Naive B cell (primary cell): ENCODE measurements around the gene PPP4R3A. TPM values are rescaled to one million over a fixed set of nuclear protein-coding genes. Genes with fewer than 3 reads are reported as not detected.

ENCODE experiments used
- ATAC-seq, 2 donors: fragments of 150-1000 bp; cut with Tn5 transposase; 2 replicates each; pipeline ENCODE4 v1.10.0; 2021; ENCODE audit warnings: low read depth in 2 of 2, mild to moderate bottlenecking in 2 of 2, moderate library complexity in 2 of 2
- DNase-seq: peaks from one replicate; pipeline ENCODE4 v3.0.0; 2022
- H3K27ac Mint-ChIP-seq, 6 donors: one replicate each; pipeline ENCODE4 v1.8.0; 2020 to 2022; ENCODE audit warnings: mild to moderate bottlenecking in 6 of 6, mixed read lengths in 6 of 6, moderate library complexity in 5 of 6, inconsistent platforms in 2 of 6
- H3K27me3 Mint-ChIP-seq, 3 donors: one replicate each; pipeline ENCODE4 v1.8.0; 2021 to 2022; ENCODE audit warnings: mixed read lengths in 3 of 3, mild to moderate bottlenecking in 1 of 3
- H3K36me3 Mint-ChIP-seq, 2 donors: one replicate each; pipeline ENCODE4 v1.8.0; 2020 to 2022; ENCODE audit warnings: mixed read lengths in 2 of 2, inconsistent platforms in 1 of 2, mild to moderate bottlenecking in 1 of 2
- H3K4me1 Mint-ChIP-seq, 3 donors: one replicate each; pipeline ENCODE4 v1.8.0; 2020 to 2022; ENCODE audit warnings: mixed read lengths in 3 of 3, inconsistent platforms in 1 of 3, mild to moderate bottlenecking in 1 of 3, moderate library complexity in 1 of 3
- H3K4me3 Mint-ChIP-seq, 8 donors: one replicate each; pipeline ENCODE4 v1.8.0; 2020 to 2022; ENCODE audit warnings: mild to moderate bottlenecking in 8 of 8, mixed read lengths in 8 of 8, moderate library complexity in 8 of 8, inconsistent platforms in 2 of 8
- H3K9me3 Mint-ChIP-seq, 7 donors: one replicate each; pipeline ENCODE4 v1.8.0; 2020 to 2022; ENCODE audit warnings: mixed read lengths in 7 of 7, mild to moderate bottlenecking in 5 of 7, inconsistent platforms in 2 of 7, moderate library complexity in 1 of 7
- polyA plus RNA-seq, 6 donors: library from polyadenylated mRNA; unstranded; fragments of 300-500 nt; fragmentation: Illumina TruSeq; gene quantifications; one replicate each; pipeline ENCODE4 v1.2.3, GENCODE V29; 2021; ENCODE audit warnings: low read depth in 6 of 6

Gene PPP4R3A
- polyA plus RNA-seq, 6 donors from 2014 or later, result 101 to 213 (median 115) TPM

DNA sequence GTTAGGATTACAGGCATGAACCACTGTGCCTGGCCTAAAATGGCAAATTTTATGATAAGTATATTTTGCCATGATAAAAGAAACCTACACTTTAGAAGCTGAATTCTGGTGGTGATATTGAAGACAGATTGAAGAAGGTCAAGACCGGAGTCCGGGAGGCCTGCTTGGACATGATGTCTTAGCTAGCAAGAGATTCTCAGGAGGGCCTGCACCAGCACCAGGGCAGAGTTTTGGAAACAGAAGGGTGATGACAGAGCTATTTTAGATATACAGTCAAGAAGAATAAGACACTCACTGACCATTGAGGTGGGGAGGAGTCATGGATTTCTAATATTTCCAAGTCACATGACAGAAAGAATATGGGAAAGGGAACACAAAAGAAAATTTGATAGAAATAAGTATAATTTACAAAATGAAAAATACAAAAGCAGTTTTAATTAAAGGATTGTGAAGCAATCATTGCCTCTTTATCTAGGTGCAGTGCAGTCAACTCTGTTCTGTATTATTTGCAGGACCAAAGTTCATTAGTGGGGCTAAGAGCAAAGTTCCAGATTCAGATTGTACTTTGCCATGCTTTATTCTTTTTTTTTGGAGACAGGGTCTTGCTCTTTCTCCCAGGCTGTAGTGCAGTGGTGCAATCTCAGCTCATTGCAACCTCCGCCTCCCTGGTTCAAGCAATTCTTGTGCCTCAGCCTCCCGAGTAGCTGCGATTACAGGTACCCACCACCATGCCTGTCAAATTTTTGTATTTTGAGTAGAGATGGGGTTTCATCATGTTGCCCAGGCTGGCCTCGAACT is 9.3 kb upstream of the PPP4R3A start:
- H3K36me3 Mint-ChIP-seq, result no peaks in the 10 kb centered on the region
- H3K4me1 Mint-ChIP-seq, result peaks cover 0 to 3% (median 0%) of the 10 kb centered on the region in 3 donors
- no peak overlapping the region for H3K4me3 Mint-ChIP-seq
- peaks cover 0 to 4% (median 0%) of the 10 kb centered on the region in 7 donors for H3K9me3 Mint-ChIP-seq
- DNase-seq (no peak), ATAC-seq (no peak)
- H3K27me3 Mint-ChIP-seq, result peaks cover 14 to 23% (median 19%) of the 10 kb centered on the region in 3 donors
- no peak overlapping the region for H3K27ac Mint-ChIP-seq

DNA sequence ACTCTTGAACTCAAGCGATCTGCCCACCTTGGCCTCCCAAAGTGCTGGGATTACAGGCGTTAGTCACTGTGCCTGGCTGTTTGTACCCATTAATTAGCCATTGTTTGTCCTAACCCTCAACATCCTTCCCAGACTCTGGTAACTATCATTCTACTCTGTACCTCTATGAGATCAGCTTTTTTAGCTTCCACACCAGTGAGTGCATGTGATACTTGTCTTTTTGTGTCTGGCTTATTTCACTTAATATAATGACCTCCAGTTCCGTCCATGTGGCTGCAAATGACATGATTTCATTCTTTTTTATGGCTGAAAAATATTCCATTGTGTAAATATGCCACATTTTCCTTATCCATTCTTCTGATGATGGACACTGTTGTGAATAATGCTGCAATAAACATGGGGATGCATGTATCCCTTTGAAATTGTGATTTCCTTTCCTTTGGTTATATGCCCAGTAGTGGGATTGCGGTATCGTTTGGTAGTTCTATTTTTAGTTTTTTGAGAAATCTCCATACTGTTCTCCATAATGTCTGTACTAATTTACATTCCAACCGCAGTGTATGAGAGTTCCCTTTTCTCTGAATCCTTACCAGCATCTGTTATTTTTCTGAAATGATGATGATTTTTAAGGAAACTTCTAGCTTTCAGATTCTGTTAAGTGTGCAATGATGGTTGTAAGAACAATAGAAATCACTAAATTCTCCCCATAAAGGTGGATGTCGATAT is 6.7 kb upstream of the PPP4R3A start:
- Mint-ChIP-seq H3K4me3 (no peak overlapping the region), H3K27ac (peak overlapping the region in 1 of 6 donors; percentile 21), H3K36me3 (no peaks in the 10 kb centered on the region), H3K27me3 (peaks cover 13 to 14% (median 14%) of the 10 kb centered on the region in 3 donors), H3K9me3 (peaks cover 0 to 4% (median 0%) of the 10 kb centered on the region in 7 donors), H3K4me1 (no peaks in the 10 kb centered on the region)
- ATAC-seq (no peak), DNase-seq (no peak)

DNA sequence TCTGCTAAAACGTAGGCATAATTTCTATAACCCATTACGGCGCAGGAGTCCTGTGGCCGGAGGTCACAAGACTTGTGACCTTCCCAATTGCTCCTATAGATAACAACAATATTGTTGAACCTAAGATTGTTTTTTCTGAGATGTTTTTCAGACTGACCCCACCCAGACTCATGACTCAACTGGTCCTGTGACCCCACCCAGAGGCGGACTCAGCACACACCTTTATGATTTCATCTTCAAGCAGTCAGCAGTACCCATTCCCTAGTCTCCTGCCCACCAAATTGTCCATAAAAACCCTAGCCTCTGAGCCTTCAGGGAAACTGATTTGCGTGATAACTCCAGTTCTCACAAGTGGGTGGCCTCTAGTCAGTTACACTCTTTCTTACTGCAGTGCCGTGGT is 5.9 kb upstream of the PPP4R3A start:
- Mint-ChIP-seq H3K36me3 (no peaks in the 10 kb centered on the region), H3K4me1 (peaks cover 2% of the 10 kb centered on the region in 3 donors), H3K27me3 (peaks cover 13 to 16% (median 14%) of the 10 kb centered on the region in 3 donors), H3K27ac (no peak overlapping the region), H3K9me3 (peaks cover 0 to 2% (median 0%) of the 10 kb centered on the region in 7 donors), H3K4me3 (peak overlapping the region in 1 of 8 donors; percentile 55)
- no peak for DNase-seq
- no peak for ATAC-seq

DNA sequence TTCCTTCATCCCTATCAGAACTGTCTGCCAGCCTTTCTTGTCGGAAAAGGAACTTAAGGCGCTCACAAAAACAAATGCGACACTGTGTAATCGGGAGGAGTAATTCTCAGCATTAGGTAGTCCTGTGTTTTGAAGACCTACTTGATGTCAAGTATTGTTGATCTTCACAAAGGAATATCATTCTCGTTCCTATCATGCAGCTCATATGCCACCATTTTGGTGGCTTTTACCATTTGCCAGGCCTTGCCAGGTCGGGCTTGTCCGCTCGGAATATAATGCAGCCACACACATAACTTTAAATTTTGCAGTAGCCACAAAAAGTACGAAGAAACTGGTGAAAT is 903 bp upstream of the PPP4R3A start:
- Mint-ChIP-seq H3K4me1 (peaks cover 20 to 30% (median 30%) of the 10 kb centered on the region in 3 donors), H3K9me3 (peaks cover 0 to 3% (median 0%) of the 10 kb centered on the region in 7 donors), H3K27ac (peak overlapping the region; percentile 99 to 100 (median 100)), H3K36me3 (peaks cover 4 to 8% of the 10 kb centered on the region in 2 donors), H3K4me3 (peak overlapping the region; percentile 98 to 100 (median 100)), H3K27me3 (peaks cover 0 to 9% (median under 1%) of the 10 kb centered on the region in 3 donors)
- no peak for DNase-seq
- no peak for ATAC-seq

DNA sequence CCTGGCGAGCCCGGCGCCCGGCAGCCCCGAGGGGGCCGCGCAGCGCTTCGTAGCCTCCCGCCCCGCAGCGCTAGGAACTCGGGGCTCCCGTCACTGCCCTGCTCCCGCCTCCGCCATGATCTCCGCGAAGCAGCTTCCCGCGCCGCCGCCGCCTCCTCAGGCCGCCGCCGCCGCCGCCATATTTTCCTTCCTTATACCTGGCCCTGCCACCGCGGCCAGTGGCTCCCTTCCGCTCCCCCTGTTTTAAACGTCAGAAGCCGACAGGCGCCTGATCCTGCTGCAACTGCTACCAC is 286 bp downstream of the PPP4R3A start:
- H3K4me1 Mint-ChIP-seq, result peaks cover 22 to 42% (median 32%) of the 10 kb centered on the region in 3 donors
- H3K27me3 Mint-ChIP-seq, result peaks cover 0 to 3% (median 0%) of the 10 kb centered on the region in 3 donors
- H3K27ac Mint-ChIP-seq, result peak overlapping the region; percentile 99 to 100 (median 100)
- peak overlapping the region; percentile 98 to 100 (median 100) for H3K4me3 Mint-ChIP-seq
- ATAC-seq, result peak; percentile 32 to 39
- DNase-seq, result no peak
- peaks cover 0 to 3% (median 0%) of the 10 kb centered on the region in 7 donors for H3K9me3 Mint-ChIP-seq
- H3K36me3 Mint-ChIP-seq, result peaks cover 4 to 8% of the 10 kb centered on the region in 2 donors

DNA sequence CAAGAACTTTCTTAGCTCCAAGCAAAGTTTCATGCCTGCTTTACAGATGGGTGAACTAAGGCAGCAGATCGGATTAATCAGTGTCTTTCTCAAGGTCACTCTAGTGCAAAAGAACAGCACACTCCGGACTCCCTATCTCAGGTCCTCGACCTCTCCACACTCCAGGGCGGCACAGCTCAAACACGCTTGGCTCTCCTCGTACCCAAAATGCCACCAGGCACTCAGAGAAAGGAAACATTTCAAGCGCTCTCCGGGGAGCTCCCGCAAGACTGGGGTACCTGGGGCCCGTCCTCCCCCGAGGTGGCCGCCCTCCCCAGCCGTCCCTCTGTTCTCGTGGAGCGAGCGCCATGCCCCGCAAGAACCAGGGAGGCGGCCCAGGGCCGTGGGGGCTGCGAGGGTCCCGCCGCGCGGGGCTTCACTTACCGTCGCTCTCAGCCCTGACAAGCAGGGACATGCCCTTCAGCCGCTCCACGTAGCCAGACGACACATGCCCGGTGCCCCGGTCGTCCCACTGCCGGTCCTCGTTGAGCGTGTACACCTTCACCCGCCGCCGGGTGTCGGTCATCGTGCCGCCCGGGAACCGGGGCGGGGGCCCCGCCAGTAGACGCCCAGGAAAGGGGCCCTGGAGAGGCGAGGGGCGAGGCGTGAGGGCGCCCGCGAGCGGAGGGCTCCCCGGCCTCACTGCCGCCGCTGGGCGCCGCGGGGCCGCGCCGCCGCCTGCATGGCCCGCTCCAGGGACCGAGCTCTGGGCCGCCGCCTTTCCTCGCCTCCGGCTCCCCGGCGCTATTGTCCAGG is 830 bp downstream of the PPP4R3A start:
- ATAC-seq (peak; percentile 6 to 8), DNase-seq (no peak)
- H3K36me3 Mint-ChIP-seq, result peaks cover 4 to 8% of the 10 kb centered on the region in 2 donors
- peaks cover 24 to 44% (median 32%) of the 10 kb centered on the region in 3 donors for H3K4me1 Mint-ChIP-seq
- H3K9me3 Mint-ChIP-seq, result peaks cover 0 to 3% (median 0%) of the 10 kb centered on the region in 7 donors
- peaks cover 0 to 3% (median 0%) of the 10 kb centered on the region in 3 donors for H3K27me3 Mint-ChIP-seq
- H3K4me3 Mint-ChIP-seq, result peak overlapping the region; percentile 96 to 100 (median 99)
- H3K27ac Mint-ChIP-seq, result peak overlapping the region; percentile 95 to 100 (median 98)

DNA sequence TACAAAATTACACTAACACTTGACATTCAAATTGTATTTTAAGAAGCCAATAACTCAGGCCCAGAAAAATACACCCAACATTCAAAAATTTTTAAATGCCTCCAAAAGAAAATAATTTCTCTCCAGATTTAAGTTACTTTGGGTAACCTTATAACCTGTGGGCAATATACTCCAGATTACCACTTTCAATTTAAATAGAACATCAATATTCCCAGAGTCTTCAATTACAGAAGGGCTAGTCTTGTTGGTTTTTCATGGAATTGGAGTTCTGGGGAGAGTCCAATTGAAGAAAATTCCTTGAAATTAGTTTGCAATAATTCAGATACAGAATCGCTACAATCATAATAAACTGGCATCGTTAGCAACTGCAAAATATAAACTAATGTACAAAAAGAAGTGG is 2.0 kb downstream of the PPP4R3A start:
- DNase-seq (no peak), ATAC-seq (no peak)
- Mint-ChIP-seq H3K27me3 (peaks cover 0 to 3% (median 0%) of the 10 kb centered on the region in 3 donors), H3K9me3 (peaks cover 0 to 3% (median 0%) of the 10 kb centered on the region in 7 donors), H3K4me3 (peak overlapping the region; percentile 90 to 99 (median 97)), H3K27ac (peak overlapping the region in 3 of 6 donors; percentile 82 to 100 (median 97)), H3K4me1 (peaks cover 31 to 55% (median 39%) of the 10 kb centered on the region in 3 donors), H3K36me3 (peaks cover 4 to 15% of the 10 kb centered on the region in 2 donors)

DNA sequence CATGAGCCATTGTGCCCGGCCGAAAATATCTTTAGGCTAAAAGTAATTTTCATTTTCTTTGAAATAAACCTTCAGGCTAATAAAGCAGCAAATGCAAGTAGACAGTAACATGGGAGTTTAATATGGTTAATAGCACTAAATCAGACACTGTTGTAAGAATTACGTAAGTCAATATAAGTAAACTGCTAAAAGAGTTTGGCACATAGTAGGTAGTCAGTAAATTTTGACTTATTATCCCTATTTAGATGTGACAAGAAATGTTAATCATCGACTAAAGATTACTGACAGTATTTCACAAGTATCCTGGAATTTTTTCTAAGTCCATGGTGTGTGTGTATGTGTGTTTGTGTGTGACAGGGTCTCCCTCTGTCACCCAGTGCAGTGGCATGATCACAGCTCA is 3.9 kb downstream of the PPP4R3A start:
- Mint-ChIP-seq H3K27me3 (peaks cover 0 to 3% (median 0%) of the 10 kb centered on the region in 3 donors), H3K36me3 (peaks cover 4 to 15% of the 10 kb centered on the region in 2 donors), H3K9me3 (peaks cover 0 to 3% (median 0%) of the 10 kb centered on the region in 7 donors), H3K27ac (peak overlapping the region in 3 of 6 donors; percentile 33 to 86 (median 49)), H3K4me1 (peaks cover 38 to 73% (median 47%) of the 10 kb centered on the region in 3 donors), H3K4me3 (peak overlapping the region in 6 of 8 donors; percentile 12 to 54 (median 29))
- DNase-seq (no peak), ATAC-seq (no peak)

DNA sequence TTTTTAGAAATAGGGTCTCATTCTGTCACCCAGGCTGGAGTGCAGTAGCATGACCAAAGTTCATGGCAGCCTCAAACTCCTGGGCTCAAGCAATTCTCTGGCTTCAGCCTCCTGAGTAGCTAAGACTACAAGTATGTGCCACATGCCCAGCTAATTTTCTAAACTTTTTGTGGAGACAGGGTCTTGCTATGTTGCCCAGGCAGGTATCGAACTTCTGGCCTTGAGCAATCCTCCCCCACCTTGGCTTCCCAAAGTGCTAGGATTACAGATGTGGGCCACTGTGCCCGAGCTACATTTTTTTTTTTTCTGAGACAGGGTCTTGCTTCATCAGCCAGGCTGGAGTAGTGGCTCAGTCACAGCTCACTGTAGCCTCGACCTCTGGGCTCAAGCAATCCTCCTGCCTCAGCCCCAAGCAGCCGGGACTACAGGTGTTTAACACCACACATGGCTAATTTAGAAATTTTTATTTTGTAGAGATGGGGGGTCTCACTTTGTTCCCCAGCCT is 7.1 kb downstream of the PPP4R3A start:
- Mint-ChIP-seq H3K27ac (peak overlapping the region in 5 of 6 donors; percentile 3 to 85 (median 61)), H3K9me3 (no peaks in the 10 kb centered on the region), H3K36me3 (peaks cover 7 to 8% of the 10 kb centered on the region in 2 donors), H3K4me1 (peaks cover 34 to 88% (median 48%) of the 10 kb centered on the region in 3 donors), H3K27me3 (no peaks in the 10 kb centered on the region), H3K4me3 (peak overlapping the region in 1 of 8 donors; percentile 45)
- ATAC-seq (no peak), DNase-seq (no peak)

DNA sequence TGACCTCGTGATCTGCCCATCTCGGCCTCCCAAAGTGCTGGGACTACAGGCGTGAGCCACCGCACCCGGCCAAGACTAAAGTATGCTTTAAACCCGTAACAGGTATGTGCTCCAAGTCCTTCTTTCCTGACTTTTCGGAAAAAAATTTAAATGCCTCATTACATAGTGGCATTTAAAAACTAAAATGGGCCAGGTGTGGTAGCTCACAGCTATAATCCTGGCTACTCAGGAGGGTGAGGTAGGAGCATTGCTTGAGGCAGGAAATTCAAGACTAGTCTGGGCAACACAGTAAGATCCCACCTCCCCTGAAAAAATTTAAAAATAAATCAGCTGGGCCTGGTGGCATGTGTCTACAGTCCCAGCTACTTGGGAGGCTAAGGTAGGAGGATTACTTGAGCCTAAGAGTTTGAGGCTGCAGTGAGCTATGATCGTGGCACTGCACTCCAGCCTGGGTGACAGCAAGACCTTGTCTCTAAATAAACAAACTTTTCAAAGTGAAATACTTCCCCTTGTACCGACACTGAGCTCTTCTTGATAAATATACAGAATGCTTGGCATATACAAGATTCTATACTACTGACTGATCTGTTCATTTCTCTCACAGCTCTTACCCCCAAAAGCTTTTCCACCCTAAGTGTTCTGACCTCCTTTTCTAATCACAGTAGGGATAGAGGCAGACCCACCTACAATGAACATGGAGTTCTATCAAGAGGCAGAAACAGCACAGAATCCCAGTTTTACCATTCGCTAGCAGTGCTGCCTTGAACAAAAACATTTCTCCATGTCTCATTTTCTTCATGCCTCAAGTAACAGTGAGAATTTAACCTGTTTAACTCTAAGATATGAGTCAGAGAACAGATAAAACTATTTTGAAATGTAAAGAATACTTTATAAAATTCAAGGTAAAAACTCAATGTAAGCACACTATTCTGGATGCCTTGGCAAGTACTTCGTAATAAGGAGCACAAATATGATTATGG is 7.9 kb downstream of the PPP4R3A start:
- Mint-ChIP-seq H3K36me3 (peaks cover 7 to 8% of the 10 kb centered on the region in 2 donors), H3K9me3 (no peaks in the 10 kb centered on the region), H3K4me1 (peaks cover 39 to 90% (median 56%) of the 10 kb centered on the region in 3 donors), H3K27ac (peak overlapping the region in 4 of 6 donors; percentile 18 to 54 (median 40)), H3K4me3 (peak overlapping the region in 1 of 8 donors; percentile 37), H3K27me3 (no peaks in the 10 kb centered on the region)
- DNase-seq, result no peak
- ATAC-seq, result no peak

DNA sequence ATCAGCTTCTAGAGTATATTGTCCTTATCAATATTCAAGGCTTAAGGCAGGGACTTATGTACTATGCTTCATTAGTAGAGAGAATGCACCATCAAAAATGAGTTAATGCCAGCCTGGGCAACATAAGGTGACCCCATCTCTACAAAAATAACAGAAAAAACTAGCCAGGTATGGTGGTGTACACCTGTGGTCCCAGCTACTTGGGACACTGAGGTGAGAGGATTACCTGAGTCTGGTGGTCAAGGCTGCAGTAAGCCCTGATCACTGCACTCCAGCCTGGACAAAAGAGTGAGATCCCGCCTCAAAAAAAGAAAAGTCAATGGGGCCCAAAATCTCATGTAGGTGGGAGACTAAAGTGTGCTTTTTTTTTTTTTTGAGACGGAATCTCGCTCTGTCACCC is 8.8 kb downstream of the PPP4R3A start:
- Mint-ChIP-seq H3K4me1 (peaks cover 43 to 91% (median 59%) of the 10 kb centered on the region in 3 donors), H3K27me3 (no peaks in the 10 kb centered on the region), H3K27ac (peak overlapping the region in 2 of 6 donors; percentile 49 to 51), H3K9me3 (no peaks in the 10 kb centered on the region), H3K36me3 (peaks cover 7 to 8% of the 10 kb centered on the region in 2 donors), H3K4me3 (peak overlapping the region in 2 of 8 donors; percentile 51 to 55)
- DNase-seq (no peak), ATAC-seq (no peak)

DNA sequence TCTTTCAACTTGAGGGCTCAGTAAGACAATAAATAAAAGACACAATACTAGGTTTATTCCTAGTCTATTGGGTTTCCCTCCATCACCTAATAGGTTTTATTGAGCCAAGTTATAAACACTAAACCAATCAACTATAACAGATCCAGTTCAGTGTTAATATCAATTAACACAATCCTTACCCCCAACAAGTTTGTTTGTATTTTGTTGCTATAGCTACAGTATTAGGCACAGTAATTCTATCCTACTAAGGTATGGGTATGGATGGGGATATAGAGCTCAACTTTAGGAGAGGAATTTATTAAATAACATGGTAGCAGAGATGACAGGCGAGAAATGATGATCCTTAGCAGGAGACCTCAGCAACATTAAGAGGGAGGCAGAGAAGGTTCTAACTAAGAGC is 13.3 kb downstream of the PPP4R3A start:
- peaks cover 52 to 93% (median 81%) of the 10 kb centered on the region in 3 donors for H3K4me1 Mint-ChIP-seq
- ATAC-seq (no peak), DNase-seq (no peak)
- H3K4me3 Mint-ChIP-seq, result peak overlapping the region; percentile 38 to 87 (median 68)
- peaks cover 0 to 8% of the 10 kb centered on the region in 2 donors for H3K36me3 Mint-ChIP-seq
- no peaks in the 10 kb centered on the region for H3K9me3 Mint-ChIP-seq
- peak overlapping the region; percentile 72 to 99 (median 97) for H3K27ac Mint-ChIP-seq
- no peaks in the 10 kb centered on the region for H3K27me3 Mint-ChIP-seq
